Measurements from ENCODE around the gene KLHDC3.
A peak's percentile ranks its signal among the peaks of the same experiment; 100 is the strongest.

KLHDC3 gene

GRCh38 chr6:43013843-43014433 lies at the start of gene KLHDC3, which contains the start of gene MEA1:
KLHDC3 (plus strand) TSS chr6:43014249; CDS start chr6:43017193, 2,944 bp downstream.
MEA1 (minus strand) TSS chr6:43013946; CDS start chr6:43013813, 133 bp downstream.
- DNase-seq, result peak; percentile 99

- no peak for DNase-seq
Measured at GRCh38 chr6:42966571-42966970, 47.5 kb upstream of the KLHDC3 start.

GRCh38 chr6:42967228-42967627 lies 46.8 kb upstream of the KLHDC3 start:
- DNase-seq, result no peak

GRCh38 chr6:42968126-42968701 lies 45.8 kb upstream of the KLHDC3 start:
- no peak for DNase-seq

- DNase-seq, result no peak
Measured at GRCh38 chr6:42968783-42969182, 45.3 kb upstream of the KLHDC3 start.

- no peak for DNase-seq
Measured at GRCh38 chr6:42969431-42969830, 44.6 kb upstream of the KLHDC3 start.

GRCh38 chr6:42969934-42970333 lies 44.1 kb upstream of the KLHDC3 start:
- no peak for DNase-seq

GRCh38 chr6:42970871-42971612 lies 43.0 kb upstream of the KLHDC3 start:
- DNase-seq, result no peak

GRCh38 chr6:42971746-42972327 lies 42.2 kb upstream of the KLHDC3 start:
- DNase-seq, result no peak

- DNase-seq, result no peak
Measured at GRCh38 chr6:42973926-42974325, 40.1 kb upstream of the KLHDC3 start.

- DNase-seq, result no peak
Measured at GRCh38 chr6:42974919-42975505, 39.0 kb upstream of the KLHDC3 start.

- no peak for DNase-seq
Measured at GRCh38 chr6:42978487-42978838, 35.6 kb upstream of the KLHDC3 start.

GRCh38 chr6:42978839-42979522 lies 35.1 kb upstream of the KLHDC3 start, which contains the start of gene PEX6:
PEX6 (minus strand) TSS chr6:42979181; CDS start chr6:42979150, 31 bp downstream.
- DNase-seq, result peak; percentile 79

GRCh38 chr6:42979523-42980177 lies 34.4 kb upstream of the KLHDC3 start:
- no peak for DNase-seq

- no peak for DNase-seq
Measured at GRCh38 chr6:42981836-42982235, 32.2 kb upstream of the KLHDC3 start.

- DNase-seq, result peak; percentile 97
Measured at GRCh38 chr6:42984001-42984923, 29.8 kb upstream of the KLHDC3 start, which contains the start of gene PPP2R5D. PPP2R5D (plus strand) TSS chr6:42984570; CDS start chr6:42984678, 108 bp downstream.

- no peak for DNase-seq
Measured at GRCh38 chr6:42984924-42985475, 29.0 kb upstream of the KLHDC3 start.

- DNase-seq, result no peak
Measured at GRCh38 chr6:42987533-42988451, 26.3 kb upstream of the KLHDC3 start.

GRCh38 chr6:42988486-42989020 lies 25.5 kb upstream of the KLHDC3 start:
- DNase-seq, result no peak
